ENCODE measurements around the gene ACOX2. TPM values are rescaled to one million over a fixed set of nuclear protein-coding genes. Genes with fewer than 3 reads are reported as not detected.

Gene ACOX2
- total RNA-seq, 4 donors from 2014 or later, result 18.3 to 28.9 (median 20.2) TPM

- Histone ChIP-seq H3K9me3 (peaks cover 0 to 14% (median 5%) of the 10 kb centered on the region in 4 donors), H3K27me3 (no peaks in the 10 kb centered on the region), H3K27ac (replicated peaks in 1 of 4) (no peak overlapping the region), H3K4me3 (no peak overlapping the region), H3K4me1 (no peaks in the 10 kb centered on the region), H3K36me3 (peaks cover 0 to 6% (median 0%) of the 10 kb centered on the region in 4 donors)
- intact Hi-C loops (cut with DNase I), result no loop called here
- TF ChIP-seq POLR2AphosphoS5 (IDR thresholded peaks at IDR 0.05) (no peak), EP300 (IDR thresholded peaks at IDR 0.05) (no peak), POLR2A (IDR thresholded peaks at IDR 0.05; ENCODE audit: low read depth) (no peak)
- TF ChIP-seq, protein P1, sequence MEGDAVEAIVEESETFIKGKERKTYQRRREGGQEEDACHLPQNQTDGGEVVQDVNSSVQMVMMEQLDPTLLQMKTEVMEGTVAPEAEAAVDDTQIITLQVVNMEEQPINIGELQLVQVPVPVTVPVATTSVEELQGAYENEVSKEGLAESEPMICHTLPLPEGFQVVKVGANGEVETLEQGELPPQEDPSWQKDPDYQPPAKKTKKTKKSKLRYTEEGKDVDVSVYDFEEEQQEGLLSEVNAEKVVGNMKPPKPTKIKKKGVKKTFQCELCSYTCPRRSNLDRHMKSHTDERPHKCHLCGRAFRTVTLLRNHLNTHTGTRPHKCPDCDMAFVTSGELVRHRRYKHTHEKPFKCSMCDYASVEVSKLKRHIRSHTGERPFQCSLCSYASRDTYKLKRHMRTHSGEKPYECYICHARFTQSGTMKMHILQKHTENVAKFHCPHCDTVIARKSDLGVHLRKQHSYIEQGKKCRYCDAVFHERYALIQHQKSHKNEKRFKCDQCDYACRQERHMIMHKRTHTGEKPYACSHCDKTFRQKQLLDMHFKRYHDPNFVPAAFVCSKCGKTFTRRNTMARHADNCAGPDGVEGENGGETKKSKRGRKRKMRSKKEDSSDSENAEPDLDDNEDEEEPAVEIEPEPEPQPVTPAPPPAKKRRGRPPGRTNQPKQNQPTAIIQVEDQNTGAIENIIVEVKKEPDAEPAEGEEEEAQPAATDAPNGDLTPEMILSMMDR (IDR thresholded peaks at IDR 0.05), result no peak
- WGBS, result 95% methylated on average over 2 of the region's 2 CpGs
- no peak for DNase-seq (ENCODE audit: extremely low spot score)
Observed at GRCh38 chr3:58555203-58555602, 18.2 kb upstream of the ACOX2 start.

DNA sequence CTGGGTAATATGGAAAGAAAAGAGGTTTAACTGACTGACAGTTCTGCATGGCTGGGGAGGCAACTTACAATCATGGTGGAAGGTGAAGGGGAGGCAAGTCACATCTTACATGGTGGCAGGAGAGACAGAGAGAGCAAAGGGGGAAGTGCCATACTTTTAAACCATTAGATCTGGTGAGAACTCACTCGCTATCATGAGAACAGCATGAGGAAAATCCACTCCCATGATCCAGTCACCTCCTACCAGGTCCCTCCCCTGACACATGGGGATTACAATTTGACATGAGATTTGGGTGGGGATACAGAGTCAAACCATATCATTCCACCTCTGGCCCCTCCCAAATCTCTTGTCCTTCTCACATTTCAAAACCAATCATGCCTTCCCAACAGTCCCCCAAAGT is 16.0 kb upstream of the ACOX2 start:
- Histone ChIP-seq H3K4me3 (no peak overlapping the region), H3K9me3 (peaks cover 0 to 14% (median 5%) of the 10 kb centered on the region in 4 donors), H3K4me1 (no peaks in the 10 kb centered on the region), H3K27me3 (no peaks in the 10 kb centered on the region), H3K27ac (replicated peaks in 1 of 4) (no peak overlapping the region), H3K36me3 (no peaks in the 10 kb centered on the region)
- 93% methylated on average over 1 of the region's 1 CpG for WGBS
- DNase-seq (ENCODE audit: extremely low spot score), result no peak
- intact Hi-C loops (cut with DNase I), result no loop called here
- no peak for TF ChIP-seq EP300 (IDR thresholded peaks at IDR 0.05)

GRCh38 chr3:58551636-58552180 is 14.7 kb upstream of the ACOX2 start:
- H3K27ac ChIP-seq (replicated peaks in 1 of 4), result no peak overlapping the region
- DNase-seq (ENCODE audit: extremely low spot score), result no peak
- H3K4me1 ChIP-seq, result no peaks in the 10 kb centered on the region
- no peaks in the 10 kb centered on the region for H3K36me3 ChIP-seq
- TF ChIP-seq, protein P1 (IDR thresholded peaks at IDR 0.05), result no peak
- TF ChIP-seq EP300 (IDR thresholded peaks at IDR 0.05) (no peak), POLR2A (IDR thresholded peaks at IDR 0.05; ENCODE audit: low read depth) (no peak), POLR2AphosphoS5 (IDR thresholded peaks at IDR 0.05) (no peak)
- peaks cover 0 to 14% (median 5%) of the 10 kb centered on the region in 4 donors for H3K9me3 ChIP-seq
- H3K27me3 ChIP-seq, result no peaks in the 10 kb centered on the region
- 82% methylated on average over 4 of the region's 4 CpGs for WGBS
- no peak overlapping the region for H3K4me3 ChIP-seq
- intact Hi-C loops (cut with DNase I), result no loop called here

- TF ChIP-seq POLR2AphosphoS5 (IDR thresholded peaks at IDR 0.05), result no peak
- TF ChIP-seq, protein P1 (IDR thresholded peaks at IDR 0.05), result no peak
- no peak for TF ChIP-seq EP300 (IDR thresholded peaks at IDR 0.05)
- H3K9me3 ChIP-seq, result no peaks in the 10 kb centered on the region
- H3K27me3 ChIP-seq, result no peaks in the 10 kb centered on the region
- no peaks in the 10 kb centered on the region for H3K4me1 ChIP-seq
- intact Hi-C loops (cut with DNase I), result no loop called here
- H3K27ac ChIP-seq (replicated peaks in 1 of 4), result no peak overlapping the region
- no peaks in the 10 kb centered on the region for H3K36me3 ChIP-seq
- no peak for DNase-seq (ENCODE audit: extremely low spot score)
- WGBS, result 79% methylated on average over 3 of the region's 3 CpGs
- H3K4me3 ChIP-seq, result no peak overlapping the region
Observed at GRCh38 chr3:58544541-58544940, 7.6 kb upstream of the ACOX2 start.

GRCh38 chr3:58540176-58540858 is 3.3 kb upstream of the ACOX2 start:
- H3K9me3 ChIP-seq, result no peaks in the 10 kb centered on the region
- intact Hi-C loops (cut with DNase I), result no loop called here
- 93% methylated on average over 8 of the region's 8 CpGs for WGBS
- TF ChIP-seq POLR2A (IDR thresholded peaks at IDR 0.05; ENCODE audit: low read depth) (no peak), EP300 (IDR thresholded peaks at IDR 0.05) (no peak), POLR2AphosphoS5 (IDR thresholded peaks at IDR 0.05) (no peak)
- TF ChIP-seq, protein P1 (IDR thresholded peaks at IDR 0.05), result no peak
- no peak overlapping the region for H3K27ac ChIP-seq (replicated peaks in 1 of 4)
- H3K27me3 ChIP-seq, result no peaks in the 10 kb centered on the region
- H3K36me3 ChIP-seq, result no peaks in the 10 kb centered on the region
- H3K4me1 ChIP-seq, result peaks cover 25 to 29% (median 28%) of the 10 kb centered on the region in 4 donors
- no peak overlapping the region for H3K4me3 ChIP-seq
- DNase-seq (ENCODE audit: extremely low spot score), result no peak

All from esophagus muscularis mucosa (tissue), 4 donors.